H9 (cell line): ENCODE results near the gene FANCG. TPM values are rescaled to one million over a fixed set of nuclear protein-coding genes. Genes with fewer than 3 reads are reported as not detected.

Experiments used
- DNase-seq: peaks from one replicate; pipeline ENCODE4 v3.0.0-alpha.2; 2017
- H2AFZ ChIP-seq: one replicate; pipeline ENCODE4 v1.6.1; 2013; ENCODE audit warnings: mild to moderate bottlenecking, low read length, control low read depth, moderate library complexity
- H2AK5ac ChIP-seq: 2 replicates; pipeline ENCODE4 v1.6.1; 2013; ENCODE audit warnings: low read length, control low read depth, mixed read lengths; ENCODE audit not compliant: insufficient read length
- H2BK120ac ChIP-seq: one replicate; pipeline ENCODE4 v1.6.1; 2013; ENCODE audit warnings: low read depth, mild to moderate bottlenecking, low read length, control low read depth, inconsistent platforms; ENCODE audit not compliant: poor library complexity, severe bottlenecking
- H2BK12ac ChIP-seq: 2 replicates; pipeline ENCODE4 v1.6.1; 2013; ENCODE audit warnings: low read length, control low read depth, mixed read lengths, low read depth; ENCODE audit not compliant: insufficient read length
- H2BK15ac ChIP-seq: 2 replicates; pipeline ENCODE4 v1.6.1; 2013; ENCODE audit warnings: low read depth, low read length, control low read depth
- H2BK20ac ChIP-seq: one replicate; pipeline ENCODE4 v1.6.1; 2013; ENCODE audit warnings: low read depth, mild to moderate bottlenecking, low read length, control low read depth, inconsistent platforms; ENCODE audit not compliant: poor library complexity, severe bottlenecking
- H2BK5ac ChIP-seq: 2 replicates; pipeline ENCODE4 v1.6.1; 2013; ENCODE audit warnings: low read length, control low read depth, mixed read lengths; ENCODE audit not compliant: insufficient read length
- H3K14ac ChIP-seq: 2 replicates; pipeline ENCODE4 v1.6.1; 2013; ENCODE audit warnings: low read length, control low read depth; ENCODE audit not compliant: insufficient read depth
- H3K18ac ChIP-seq: 2 replicates; pipeline ENCODE4 v1.6.1; 2013; ENCODE audit warnings: low read depth, mild to moderate bottlenecking, mixed read lengths, low read length, control low read depth; ENCODE audit not compliant: insufficient read length
- H3K23ac ChIP-seq: 2 replicates; pipeline ENCODE4 v1.6.1; 2013; ENCODE audit warnings: low read length, control low read depth, mixed read lengths, low read depth; ENCODE audit not compliant: insufficient read length
- H3K23me2 ChIP-seq: 2 replicates; pipeline ENCODE4 v1.6.1; 2013; ENCODE audit warnings: low read depth, mild to moderate bottlenecking, mixed read lengths, low read length, control low read depth; ENCODE audit not compliant: insufficient read length, poor library complexity, severe bottlenecking
- H3K27ac ChIP-seq: 2 replicates; pipeline ENCODE4 v1.5.1; 2013; ENCODE audit warnings: low read length, control low read depth, mixed read lengths, low read depth; ENCODE audit not compliant: insufficient read length
- H3K27me3 ChIP-seq: 2 replicates; pipeline ENCODE4 v1.6.1; 2013; ENCODE audit warnings: low read length, control low read depth, inconsistent platforms; ENCODE audit not compliant: insufficient read depth
- H3K4ac ChIP-seq: 2 replicates; pipeline ENCODE4 v1.6.1; 2013; ENCODE audit warnings: low read depth, mild to moderate bottlenecking, control low read depth, inconsistent platforms, low read length, moderate library complexity
- H3K4me1 ChIP-seq: 2 replicates; pipeline ENCODE4 v1.6.1; 2013; ENCODE audit warnings: low read length, control low read depth, inconsistent platforms; ENCODE audit not compliant: insufficient read depth
- H3K4me2 ChIP-seq: 2 replicates; pipeline ENCODE4 v1.6.1; 2013; ENCODE audit warnings: low read length, control low read depth, mixed read lengths; ENCODE audit not compliant: insufficient read length, insufficient read depth
- H3K56ac ChIP-seq: 2 replicates; pipeline ENCODE4 v1.6.1; 2013; ENCODE audit warnings: low read depth, mild to moderate bottlenecking, mixed read lengths, low read length, control low read depth; ENCODE audit not compliant: insufficient read length
- H3K79me1 ChIP-seq: 2 replicates; pipeline ENCODE4 v1.6.1; 2013; ENCODE audit warnings: low read depth, mild to moderate bottlenecking, moderate library complexity, low read length, control low read depth, inconsistent platforms; ENCODE audit not compliant: insufficient read depth, poor library complexity, severe bottlenecking
- H3K79me2 ChIP-seq: 2 replicates; pipeline ENCODE4 v1.6.1; 2013; ENCODE audit warnings: low read length, control low read depth, inconsistent platforms; ENCODE audit not compliant: insufficient read depth
- H3K9ac ChIP-seq: 2 replicates; pipeline ENCODE4 v1.6.1; 2013; ENCODE audit warnings: low read length, control low read depth, mixed read lengths; ENCODE audit not compliant: insufficient read length; ENCODE audit errors: extremely low read depth
- H3K9me3 ChIP-seq: one replicate; pipeline ENCODE4 v1.6.1; 2013; ENCODE audit warnings: low read depth, low read length, inconsistent platforms; ENCODE audit not compliant: control insufficient read depth
- H3T11ph ChIP-seq: one replicate; pipeline ENCODE4 v1.6.1; 2013; ENCODE audit warnings: mild to moderate bottlenecking, low read length, control low read depth, inconsistent platforms
- H4K20me1 ChIP-seq: one replicate; pipeline ENCODE4 v1.6.1; 2013; ENCODE audit not compliant: control insufficient read depth, insufficient read length, insufficient read depth
- H4K5ac ChIP-seq: 2 replicates; pipeline ENCODE4 v1.6.1; 2013; ENCODE audit warnings: low read depth, mild to moderate bottlenecking, mixed read lengths, low read length, control low read depth; ENCODE audit not compliant: insufficient read length
- H4K8ac ChIP-seq: replicated peaks from 2 replicates; pipeline ENCODE4 v1.6.1; 2013; ENCODE audit warnings: low read length, control low read depth, mixed read lengths, low read depth; ENCODE audit not compliant: insufficient read length
- H4K91ac ChIP-seq: 2 replicates; pipeline ENCODE4 v1.6.1; 2013; ENCODE audit warnings: low read depth, mild to moderate bottlenecking, moderate library complexity, mixed read lengths, low read length, control low read depth; ENCODE audit not compliant: insufficient read length
- H3K27ac Mint-ChIP-seq, 3 experiments: 2 replicates in 2 of 3; 3 replicates in 1 of 3; pipeline ENCODE4 v1.8.0; 2020 to 2021; ENCODE audit warnings: mixed read lengths in 3 of 3, mild to moderate bottlenecking in 1 of 3, moderate library complexity in 1 of 3
- H3K27me3 Mint-ChIP-seq: 2 replicates; pipeline ENCODE4 v1.8.0; 2021; ENCODE audit warnings: low read depth, mild to moderate bottlenecking, moderate library complexity, mixed read lengths
- H3K36me3 Mint-ChIP-seq, 3 experiments: 2 replicates in 2 of 3; 3 replicates in 1 of 3; pipeline ENCODE4 v1.8.0; 2020 to 2021; ENCODE audit warnings: low read depth in 3 of 3, mixed read lengths in 3 of 3; ENCODE audit not compliant: insufficient read depth in 1 of 3
- H3K4me1 Mint-ChIP-seq, 2 experiments: 2 replicates each; pipeline ENCODE4 v1.8.0; 2020; ENCODE audit warnings: mixed read lengths in 2 of 2
- H3K4me3 Mint-ChIP-seq, 2 experiments: 2 replicates in 1 of 2; 3 replicates in 1 of 2; pipeline ENCODE4 v1.8.0; 2020 to 2021; ENCODE audit warnings: mild to moderate bottlenecking in 2 of 2, mixed read lengths in 2 of 2, moderate library complexity in 1 of 2
- H3K9me3 Mint-ChIP-seq, 2 experiments: 2 replicates in 1 of 2; 3 replicates in 1 of 2; pipeline ENCODE4 v1.8.0; 2020; ENCODE audit warnings: mild to moderate bottlenecking in 2 of 2, mixed read lengths in 2 of 2, moderate library complexity in 1 of 2
- WGBS: extraction: QIAGEN DNeasy Blood & Tissue Kit; methylation state at CpG from one replicate; pipeline ENCODE4 v1.1.7; 2013; ENCODE audit warnings: missing lambda C conversion rate, low lambda C conversion rate, mixed read lengths; ENCODE audit not compliant: insufficient read length; ENCODE audit errors: extremely low coverage; 5-methylcytosine and 5-hydroxymethylcytosine counted together
- total RNA-seq: library from RNA; stranded (reverse); gene quantifications from 2 replicates; pipeline ENCODE4 v1.2.1, GENCODE V29; 2021
- TF ChIP-seq, protein P1 (sequence below): fragments of 200-600 bp; sonication (generic); conservative IDR thresholded peaks from 3 replicates; pipeline ENCODE4 v1.8.0; 2021; ENCODE audit warnings: antibody characterized with exemption, mild to moderate bottlenecking

FANCG gene
- total RNA-seq, 1 experiment from 2014 or later, result 86.9 TPM

- no peak overlapping the region for H2AK5ac ChIP-seq
- WGBS, result no CpG with 5 or more reads among the region's 13 CpGs
- no peak overlapping the region for H3K9ac ChIP-seq
- Mint-ChIP-seq H3K4me1 (peaks cover 21 to 23% of the 10 kb centered on the region in 2 experiments), H3K4me3 (no peak overlapping the region; a peak in 1 of 5 replicates), H3K27me3 (no peaks in the 10 kb centered on the region), H3K9me3 (no peaks in the 10 kb centered on the region; a peak in 1 of 5 replicates), H3K27ac (peak overlapping the region in 1 of 3 experiments; percentile 44; a peak in 2 of 7 replicates), H3K36me3 (peaks cover 10 to 32% (median 28%) of the 10 kb centered on the region in 3 experiments)
- no peak overlapping the region for H3K18ac ChIP-seq
- H2BK20ac ChIP-seq, result no peak overlapping the region
- H2BK15ac ChIP-seq, result no peak overlapping the region
- H2BK5ac ChIP-seq, result no peak overlapping the region
- no peaks in the 10 kb centered on the region for H3K4me1 ChIP-seq
- H3K27me3 ChIP-seq, result no peaks in the 10 kb centered on the region
- DNase-seq, result no peak
- no peak overlapping the region for H4K8ac ChIP-seq
- H3K14ac ChIP-seq, result no peak overlapping the region
- H3K23me2 ChIP-seq, result peaks cover 10% of the 10 kb centered on the region
- no peak overlapping the region for H3K4ac ChIP-seq
- peaks cover 5% of the 10 kb centered on the region; the same call in 1 of the 2 replicates for H3K79me2 ChIP-seq
- no peak overlapping the region for H3K23ac ChIP-seq
- no peaks in the 10 kb centered on the region for H4K20me1 ChIP-seq
- H3K56ac ChIP-seq, result no peak overlapping the region
- no peaks in the 10 kb centered on the region for H3K9me3 ChIP-seq
- H2BK120ac ChIP-seq, result no peak overlapping the region
- no peak overlapping the region for H3K27ac ChIP-seq
- no peak overlapping the region for H3K4me2 ChIP-seq
- no peak overlapping the region for H4K91ac ChIP-seq
- no peak overlapping the region for H3T11ph ChIP-seq
- H2BK12ac ChIP-seq, result no peak overlapping the region
- peaks cover 9% of the 10 kb centered on the region for H3K79me1 ChIP-seq
- no peak overlapping the region for H4K5ac ChIP-seq
- no peak overlapping the region for H2AFZ ChIP-seq
- TF ChIP-seq, protein P1, sequence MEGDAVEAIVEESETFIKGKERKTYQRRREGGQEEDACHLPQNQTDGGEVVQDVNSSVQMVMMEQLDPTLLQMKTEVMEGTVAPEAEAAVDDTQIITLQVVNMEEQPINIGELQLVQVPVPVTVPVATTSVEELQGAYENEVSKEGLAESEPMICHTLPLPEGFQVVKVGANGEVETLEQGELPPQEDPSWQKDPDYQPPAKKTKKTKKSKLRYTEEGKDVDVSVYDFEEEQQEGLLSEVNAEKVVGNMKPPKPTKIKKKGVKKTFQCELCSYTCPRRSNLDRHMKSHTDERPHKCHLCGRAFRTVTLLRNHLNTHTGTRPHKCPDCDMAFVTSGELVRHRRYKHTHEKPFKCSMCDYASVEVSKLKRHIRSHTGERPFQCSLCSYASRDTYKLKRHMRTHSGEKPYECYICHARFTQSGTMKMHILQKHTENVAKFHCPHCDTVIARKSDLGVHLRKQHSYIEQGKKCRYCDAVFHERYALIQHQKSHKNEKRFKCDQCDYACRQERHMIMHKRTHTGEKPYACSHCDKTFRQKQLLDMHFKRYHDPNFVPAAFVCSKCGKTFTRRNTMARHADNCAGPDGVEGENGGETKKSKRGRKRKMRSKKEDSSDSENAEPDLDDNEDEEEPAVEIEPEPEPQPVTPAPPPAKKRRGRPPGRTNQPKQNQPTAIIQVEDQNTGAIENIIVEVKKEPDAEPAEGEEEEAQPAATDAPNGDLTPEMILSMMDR, result no peak
These were observed 26.0 kb upstream of the FANCG start for GRCh38 chr9:35105571-35106342.
